ENCODE measurements around the gene SLC12A8. TPM values are rescaled to one million over a fixed set of nuclear protein-coding genes. Genes with fewer than 3 reads are reported as not detected.

SLC12A8 gene
- total and polyA plus RNA-seq, 2 experiments from 2014 or later: 6.9 to 15.9 TPM

DNA sequence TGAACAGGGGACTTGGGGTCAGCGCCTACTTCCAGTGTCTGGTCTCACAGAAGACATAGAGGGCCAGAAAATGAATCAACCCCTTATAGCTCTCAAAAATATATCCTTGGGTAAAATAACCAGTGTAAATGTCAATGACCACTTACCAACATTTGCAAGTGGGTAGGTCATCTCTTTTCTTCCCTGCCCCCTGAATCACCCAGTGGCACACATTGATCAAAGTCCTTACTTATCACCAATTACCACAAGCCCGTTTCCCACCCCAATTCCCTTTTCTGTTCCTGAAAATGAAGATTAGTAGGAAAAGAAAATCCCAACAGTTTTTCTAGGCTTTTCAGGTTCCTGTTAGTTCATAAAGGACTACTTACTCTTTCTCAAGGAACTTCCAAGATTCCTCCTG lies 86.2 kb downstream of the SLC12A8 start:
- no peak overlapping the region for H3K27ac Mint-ChIP-seq
- H3K4me1 ChIP-seq (ENCODE audit: insufficient read depth): peaks cover 23% of the 10 kb centered on the region
- H3K36me3 Mint-ChIP-seq (ENCODE audit: low read depth): no peaks in the 10 kb centered on the region
- no peaks in the 10 kb centered on the region for H3K27me3 ChIP-seq (ENCODE audit: insufficient read depth)
- no peaks in the 10 kb centered on the region for H3K79me2 ChIP-seq (replicated peaks; ENCODE audit: insufficient read depth)
- no peak overlapping the region for H3K27ac ChIP-seq (ENCODE audit: low read depth)
- no peaks in the 10 kb centered on the region for H3K9me2 ChIP-seq (ENCODE audit: insufficient read depth)
- no peak for ATAC-seq
- no peak overlapping the region for H3K4me2 ChIP-seq
- H3K4me3 Mint-ChIP-seq: no peak overlapping the region
- no peak overlapping the region for H2AFZ ChIP-seq
- H3K4me3 ChIP-seq: no peak overlapping the region
- no peaks in the 10 kb centered on the region for H3K9me3 Mint-ChIP-seq
- H4K20me1 ChIP-seq (replicated peaks; ENCODE audit: insufficient read depth): no peaks in the 10 kb centered on the region
- peaks cover 2% of the 10 kb centered on the region for H3K27me3 Mint-ChIP-seq (ENCODE audit: insufficient read depth, low read depth, poor library complexity)
- no peaks in the 10 kb centered on the region for H3K36me3 ChIP-seq (ENCODE audit: insufficient read depth)
- DNase-seq (ENCODE audit: low spot score): no peak
- no peaks in the 10 kb centered on the region for H3F3A ChIP-seq (replicated peaks; ENCODE audit: low read depth)
- peaks cover 35% of the 10 kb centered on the region for H3K4me1 Mint-ChIP-seq
- no peak for TF ChIP-seq JUNB (IDR thresholded peaks at IDR 0.05; ENCODE audit: unreplicated experiment)
- TF ChIP-seq, protein P1, sequence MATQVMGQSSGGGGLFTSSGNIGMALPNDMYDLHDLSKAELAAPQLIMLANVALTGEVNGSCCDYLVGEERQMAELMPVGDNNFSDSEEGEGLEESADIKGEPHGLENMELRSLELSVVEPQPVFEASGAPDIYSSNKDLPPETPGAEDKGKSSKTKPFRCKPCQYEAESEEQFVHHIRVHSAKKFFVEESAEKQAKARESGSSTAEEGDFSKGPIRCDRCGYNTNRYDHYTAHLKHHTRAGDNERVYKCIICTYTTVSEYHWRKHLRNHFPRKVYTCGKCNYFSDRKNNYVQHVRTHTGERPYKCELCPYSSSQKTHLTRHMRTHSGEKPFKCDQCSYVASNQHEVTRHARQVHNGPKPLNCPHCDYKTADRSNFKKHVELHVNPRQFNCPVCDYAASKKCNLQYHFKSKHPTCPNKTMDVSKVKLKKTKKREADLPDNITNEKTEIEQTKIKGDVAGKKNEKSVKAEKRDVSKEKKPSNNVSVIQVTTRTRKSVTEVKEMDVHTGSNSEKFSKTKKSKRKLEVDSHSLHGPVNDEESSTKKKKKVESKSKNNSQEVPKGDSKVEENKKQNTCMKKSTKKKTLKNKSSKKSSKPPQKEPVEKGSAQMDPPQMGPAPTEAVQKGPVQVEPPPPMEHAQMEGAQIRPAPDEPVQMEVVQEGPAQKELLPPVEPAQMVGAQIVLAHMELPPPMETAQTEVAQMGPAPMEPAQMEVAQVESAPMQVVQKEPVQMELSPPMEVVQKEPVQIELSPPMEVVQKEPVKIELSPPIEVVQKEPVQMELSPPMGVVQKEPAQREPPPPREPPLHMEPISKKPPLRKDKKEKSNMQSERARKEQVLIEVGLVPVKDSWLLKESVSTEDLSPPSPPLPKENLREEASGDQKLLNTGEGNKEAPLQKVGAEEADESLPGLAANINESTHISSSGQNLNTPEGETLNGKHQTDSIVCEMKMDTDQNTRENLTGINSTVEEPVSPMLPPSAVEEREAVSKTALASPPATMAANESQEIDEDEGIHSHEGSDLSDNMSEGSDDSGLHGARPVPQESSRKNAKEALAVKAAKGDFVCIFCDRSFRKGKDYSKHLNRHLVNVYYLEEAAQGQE (IDR thresholded peaks at IDR 0.05; ENCODE audit: unreplicated experiment): no peak
- TF ChIP-seq, protein P2, sequence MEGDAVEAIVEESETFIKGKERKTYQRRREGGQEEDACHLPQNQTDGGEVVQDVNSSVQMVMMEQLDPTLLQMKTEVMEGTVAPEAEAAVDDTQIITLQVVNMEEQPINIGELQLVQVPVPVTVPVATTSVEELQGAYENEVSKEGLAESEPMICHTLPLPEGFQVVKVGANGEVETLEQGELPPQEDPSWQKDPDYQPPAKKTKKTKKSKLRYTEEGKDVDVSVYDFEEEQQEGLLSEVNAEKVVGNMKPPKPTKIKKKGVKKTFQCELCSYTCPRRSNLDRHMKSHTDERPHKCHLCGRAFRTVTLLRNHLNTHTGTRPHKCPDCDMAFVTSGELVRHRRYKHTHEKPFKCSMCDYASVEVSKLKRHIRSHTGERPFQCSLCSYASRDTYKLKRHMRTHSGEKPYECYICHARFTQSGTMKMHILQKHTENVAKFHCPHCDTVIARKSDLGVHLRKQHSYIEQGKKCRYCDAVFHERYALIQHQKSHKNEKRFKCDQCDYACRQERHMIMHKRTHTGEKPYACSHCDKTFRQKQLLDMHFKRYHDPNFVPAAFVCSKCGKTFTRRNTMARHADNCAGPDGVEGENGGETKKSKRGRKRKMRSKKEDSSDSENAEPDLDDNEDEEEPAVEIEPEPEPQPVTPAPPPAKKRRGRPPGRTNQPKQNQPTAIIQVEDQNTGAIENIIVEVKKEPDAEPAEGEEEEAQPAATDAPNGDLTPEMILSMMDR (conservative IDR thresholded peaks at IDR 0.05; ENCODE audit: low read depth in 2 of 2): no peak
- no peak for TF ChIP-seq EZH2 (IDR thresholded peaks at IDR 0.05; ENCODE audit: low read depth, unreplicated experiment)
- no peak for TF ChIP-seq CREB1 (CRISPR knock-in tag; IDR thresholded peaks at IDR 0.05; ENCODE audit: low read depth)
- TF ChIP-seq ZNF114 (CRISPR knock-in tag; IDR thresholded peaks at IDR 0.05): no peak
- TF ChIP-seq EZH2phosphoT487 (IDR thresholded peaks at IDR 0.05; ENCODE audit: unreplicated experiment): no peak
- TF ChIP-seq STAT1 (IDR thresholded peaks at IDR 0.05; ENCODE audit: unreplicated experiment): no peak
- TF ChIP-seq, protein P3, sequence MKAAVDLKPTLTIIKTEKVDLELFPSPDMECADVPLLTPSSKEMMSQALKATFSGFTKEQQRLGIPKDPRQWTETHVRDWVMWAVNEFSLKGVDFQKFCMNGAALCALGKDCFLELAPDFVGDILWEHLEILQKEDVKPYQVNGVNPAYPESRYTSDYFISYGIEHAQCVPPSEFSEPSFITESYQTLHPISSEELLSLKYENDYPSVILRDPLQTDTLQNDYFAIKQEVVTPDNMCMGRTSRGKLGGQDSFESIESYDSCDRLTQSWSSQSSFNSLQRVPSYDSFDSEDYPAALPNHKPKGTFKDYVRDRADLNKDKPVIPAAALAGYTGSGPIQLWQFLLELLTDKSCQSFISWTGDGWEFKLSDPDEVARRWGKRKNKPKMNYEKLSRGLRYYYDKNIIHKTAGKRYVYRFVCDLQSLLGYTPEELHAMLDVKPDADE (IDR thresholded peaks at IDR 0.05): no peak
- TF ChIP-seq NANOG (IDR thresholded peaks at IDR 0.05; ENCODE audit: borderline replicate concordance): no peak
- no peak for TF ChIP-seq ZNF331 (CRISPR knock-in tag; IDR thresholded peaks at IDR 0.05; ENCODE audit: low read depth)
- TF ChIP-seq, protein P4, sequence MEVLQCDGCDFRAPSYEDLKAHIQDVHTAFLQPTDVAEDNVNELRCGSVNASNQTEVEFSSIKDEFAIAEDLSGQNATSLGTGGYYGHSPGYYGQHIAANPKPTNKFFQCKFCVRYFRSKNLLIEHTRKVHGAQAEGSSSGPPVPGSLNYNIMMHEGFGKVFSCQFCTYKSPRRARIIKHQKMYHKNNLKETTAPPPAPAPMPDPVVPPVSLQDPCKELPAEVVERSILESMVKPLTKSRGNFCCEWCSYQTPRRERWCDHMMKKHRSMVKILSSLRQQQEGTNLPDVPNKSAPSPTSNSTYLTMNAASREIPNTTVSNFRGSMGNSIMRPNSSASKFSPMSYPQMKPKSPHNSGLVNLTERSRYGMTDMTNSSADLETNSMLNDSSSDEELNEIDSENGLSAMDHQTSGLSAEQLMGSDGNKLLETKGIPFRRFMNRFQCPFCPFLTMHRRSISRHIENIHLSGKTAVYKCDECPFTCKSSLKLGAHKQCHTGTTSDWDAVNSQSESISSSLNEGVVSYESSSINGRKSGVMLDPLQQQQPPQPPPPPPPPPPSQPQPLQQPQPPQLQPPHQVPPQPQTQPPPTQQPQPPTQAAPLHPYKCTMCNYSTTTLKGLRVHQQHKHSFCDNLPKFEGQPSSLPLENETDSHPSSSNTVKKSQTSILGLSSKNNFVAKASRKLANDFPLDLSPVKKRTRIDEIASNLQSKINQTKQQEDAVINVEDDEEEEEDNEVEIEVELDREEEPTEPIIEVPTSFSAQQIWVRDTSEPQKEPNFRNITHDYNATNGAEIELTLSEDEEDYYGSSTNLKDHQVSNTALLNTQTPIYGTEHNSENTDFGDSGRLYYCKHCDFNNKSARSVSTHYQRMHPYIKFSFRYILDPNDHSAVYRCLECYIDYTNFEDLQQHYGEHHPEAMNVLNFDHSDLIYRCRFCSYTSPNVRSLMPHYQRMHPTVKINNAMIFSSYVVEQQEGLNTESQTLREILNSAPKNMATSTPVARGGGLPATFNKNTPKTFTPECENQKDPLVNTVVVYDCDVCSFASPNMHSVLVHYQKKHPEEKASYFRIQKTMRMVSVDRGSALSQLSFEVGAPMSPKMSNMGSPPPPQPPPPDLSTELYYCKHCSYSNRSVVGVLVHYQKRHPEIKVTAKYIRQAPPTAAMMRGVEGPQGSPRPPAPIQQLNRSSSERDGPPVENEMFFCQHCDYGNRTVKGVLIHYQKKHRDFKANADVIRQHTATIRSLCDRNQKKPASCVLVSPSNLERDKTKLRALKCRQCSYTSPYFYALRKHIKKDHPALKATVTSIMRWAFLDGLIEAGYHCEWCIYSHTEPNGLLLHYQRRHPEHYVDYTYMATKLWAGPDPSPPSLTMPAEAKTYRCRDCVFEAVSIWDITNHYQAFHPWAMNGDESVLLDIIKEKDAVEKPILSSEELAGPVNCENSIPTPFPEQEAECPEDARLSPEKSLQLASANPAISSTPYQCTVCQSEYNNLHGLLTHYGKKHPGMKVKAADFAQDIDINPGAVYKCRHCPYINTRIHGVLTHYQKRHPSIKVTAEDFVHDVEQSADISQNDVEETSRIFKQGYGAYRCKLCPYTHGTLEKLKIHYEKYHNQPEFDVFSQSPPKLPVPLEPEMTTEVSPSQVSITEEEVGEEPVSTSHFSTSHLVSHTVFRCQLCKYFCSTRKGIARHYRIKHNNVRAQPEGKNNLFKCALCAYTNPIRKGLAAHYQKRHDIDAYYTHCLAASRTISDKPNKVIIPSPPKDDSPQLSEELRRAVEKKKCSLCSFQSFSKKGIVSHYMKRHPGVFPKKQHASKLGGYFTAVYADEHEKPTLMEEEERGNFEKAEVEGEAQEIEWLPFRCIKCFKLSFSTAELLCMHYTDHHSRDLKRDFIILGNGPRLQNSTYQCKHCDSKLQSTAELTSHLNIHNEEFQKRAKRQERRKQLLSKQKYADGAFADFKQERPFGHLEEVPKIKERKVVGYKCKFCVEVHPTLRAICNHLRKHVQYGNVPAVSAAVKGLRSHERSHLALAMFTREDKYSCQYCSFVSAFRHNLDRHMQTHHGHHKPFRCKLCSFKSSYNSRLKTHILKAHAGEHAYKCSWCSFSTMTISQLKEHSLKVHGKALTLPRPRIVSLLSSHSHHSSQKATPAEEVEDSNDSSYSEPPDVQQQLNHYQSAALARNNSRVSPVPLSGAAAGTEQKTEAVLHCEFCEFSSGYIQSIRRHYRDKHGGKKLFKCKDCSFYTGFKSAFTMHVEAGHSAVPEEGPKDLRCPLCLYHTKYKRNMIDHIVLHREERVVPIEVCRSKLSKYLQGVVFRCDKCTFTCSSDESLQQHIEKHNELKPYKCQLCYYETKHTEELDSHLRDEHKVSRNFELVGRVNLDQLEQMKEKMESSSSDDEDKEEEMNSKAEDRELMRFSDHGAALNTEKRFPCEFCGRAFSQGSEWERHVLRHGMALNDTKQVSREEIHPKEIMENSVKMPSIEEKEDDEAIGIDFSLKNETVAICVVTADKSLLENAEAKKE (CRISPR knock-in tag; IDR thresholded peaks at IDR 0.05): no peak
- no peak for TF ChIP-seq POLR2AphosphoS5 (IDR thresholded peaks at IDR 0.05; ENCODE audit: low read depth)
